A673 (cell line): ENCODE data around the gene TAS1R3. TPM values are rescaled to one million over a fixed set of nuclear protein-coding genes. Genes with fewer than 3 reads are reported as not detected.

Experiments
- BruUV-seq: library from RNA; stranded (reverse); fragments of 400-500 nt; replicated peaks from 2 replicates; lab custom pipeline; 2021; lab: Mats Ljungman, UMichigan
- CTCF ChIA-PET: fragments of 300-600 bp; sonication (Branson Sonifier 250); formaldehyde crosslinking; loops from one replicate; lab custom pipeline; 2022; ENCODE audit warnings: antibody characterized with exemption; lab: Charles Lee
- POLR2A ChIA-PET: fragments of 300-600 bp; sonication (Branson Sonifier 250); formaldehyde crosslinking; loops from one replicate; lab custom pipeline; 2022; ENCODE audit warnings: antibody characterized with exemption; ENCODE audit not compliant: low non-redundant PET; lab: Charles Lee
- DNase-seq: peaks from one replicate; pipeline ENCODE4 v3.0.0-alpha.2; 2015; ENCODE audit warnings: low spot score
- H3K27ac ChIP-seq: fragments of 200-600 bp; sonication (generic); 2 replicates; pipeline ENCODE4 v1.5.1; 2016; ENCODE audit warnings: mixed run types, low read depth, mild to moderate bottlenecking, mixed read lengths, antibody characterized with exemption, low read length; ENCODE audit not compliant: poor library complexity, severe bottlenecking
- H3K27me3 ChIP-seq: fragments of 200-600 bp; sonication (generic); replicated peaks from 2 replicates; pipeline ENCODE4 v1.6.1; 2017; ENCODE audit warnings: mixed run types, low read depth, mild to moderate bottlenecking, mixed read lengths, antibody characterized with exemption, low read length; ENCODE audit not compliant: insufficient read depth, poor library complexity
- H3K36me3 ChIP-seq: fragments of 200-600 bp; sonication (generic); 2 replicates; pipeline ENCODE4 v1.6.1; 2016; ENCODE audit warnings: mixed run types, mild to moderate bottlenecking, mixed read lengths, antibody characterized with exemption, low read length; ENCODE audit not compliant: insufficient read depth, poor library complexity, severe bottlenecking
- H3K4me1 ChIP-seq: fragments of 200-600 bp; sonication (generic); 2 replicates; pipeline ENCODE4 v1.6.1; 2017; ENCODE audit warnings: mixed run types, mild to moderate bottlenecking, mixed read lengths, antibody characterized with exemption, low read length; ENCODE audit not compliant: insufficient read depth, poor library complexity, severe bottlenecking
- H3K4me3 ChIP-seq: fragments of 200-600 bp; sonication (generic); 2 replicates; pipeline ENCODE4 v1.5.1; 2016; ENCODE audit warnings: low read depth, mixed run types, mild to moderate bottlenecking, mixed read lengths, low read length; ENCODE audit not compliant: poor library complexity, severe bottlenecking
- H3K9me3 ChIP-seq: fragments of 200-600 bp; sonication (generic); 2 replicates; pipeline ENCODE4 v1.6.1; 2016; ENCODE audit warnings: mixed run types, low read depth, mild to moderate bottlenecking, mixed read lengths, antibody characterized with exemption, low read length; ENCODE audit not compliant: poor library complexity, severe bottlenecking
- CTCF ChIP-seq: fragments of 300-800, 200-600 bp; sonication (generic); conservative IDR thresholded peaks from 2 replicates; pipeline ENCODE4 v1.5.1; 2017; ENCODE audit warnings: low read depth, mild to moderate bottlenecking, antibody characterized with exemption, low read length, moderate library complexity, mixed read lengths
- EZH2 ChIP-seq: fragments of 200-600 bp; sonication (generic); IDR thresholded peaks from 2 replicates; pipeline ENCODE4 v1.6.1; 2017; ENCODE audit warnings: borderline replicate concordance, low read depth, mild to moderate bottlenecking, mixed read lengths, antibody characterized with exemption, low read length; ENCODE audit not compliant: poor library complexity, severe bottlenecking
- intact Hi-C: fragments of 100-400 bp; cut with micrococcal nuclease; formaldehyde crosslinking; loops from one replicate; pipeline ENCODE4 v1.10.0; 2022; ENCODE audit not compliant: unreplicated experiment
- total RNA-seq: library from RNA; stranded (reverse); gene quantifications from 2 replicates; pipeline ENCODE4 v1.2.3, GENCODE V29; 2021

The TAS1R3 gene
- total RNA-seq, 1 experiment from 2014 or later = 0.21 TPM

GRCh38 chr1:1340791-1341548 lies 9.9 kb downstream of the TAS1R3 start:
- intact Hi-C loops = no loop called here
- Histone ChIP-seq H3K4me1 (no peaks in the 10 kb centered on the region), H3K36me3 (peaks cover 9% of the 10 kb centered on the region), H3K9me3 (no peaks in the 10 kb centered on the region), H3K27ac (no peak overlapping the region), H3K4me3 (no peak overlapping the region), H3K27me3 (no peaks in the 10 kb centered on the region)
- ChIA-PET POLR2A (no interaction called here), CTCF (no interaction called here)
- TF ChIP-seq CTCF (no peak), EZH2 (no peak)
- DNase-seq = no peak
- no TSS peak for BruUV-seq

- H3K27me3 ChIP-seq = no peaks in the 10 kb centered on the region
- H3K9me3 ChIP-seq = no peaks in the 10 kb centered on the region
- CTCF ChIA-PET = no interaction called here
- peaks cover 9% of the 10 kb centered on the region for H3K36me3 ChIP-seq
- TF ChIP-seq EZH2 = no peak
- TF ChIP-seq CTCF = no peak
- POLR2A ChIA-PET = no interaction called here
- intact Hi-C loops = no loop called here
- H3K27ac ChIP-seq = no peak overlapping the region
- no TSS peak for BruUV-seq
- no peaks in the 10 kb centered on the region for H3K4me1 ChIP-seq
- DNase-seq = no peak
- no peak overlapping the region for H3K4me3 ChIP-seq
Measured at GRCh38 chr1:1341549-1342021, 10.5 kb downstream of the TAS1R3 start.

- no peak overlapping the region for H3K4me3 ChIP-seq
- no peaks in the 10 kb centered on the region for H3K9me3 ChIP-seq
- peaks cover 9% of the 10 kb centered on the region for H3K36me3 ChIP-seq
- TF ChIP-seq EZH2 = no peak
- ChIA-PET POLR2A (no interaction called here), CTCF (no interaction called here)
- no peak overlapping the region for H3K27ac ChIP-seq
- H3K4me1 ChIP-seq = no peaks in the 10 kb centered on the region
- intact Hi-C loops = no loop called here
- DNase-seq = no peak
- H3K27me3 ChIP-seq = no peaks in the 10 kb centered on the region
- BruUV-seq = no TSS peak
Measured at GRCh38 chr1:1342061-1342562, 11.0 kb downstream of the TAS1R3 start.
